ENCODE data around the gene CLTB. TPM values are rescaled to one million over a fixed set of nuclear protein-coding genes. Genes with fewer than 3 reads are reported as not detected.

CLTB gene
- total RNA-seq, 1 experiment from 2014 or later: 138 TPM

- no peak for DNase-seq (ENCODE audit: low read depth)
Measured at GRCh38 chr5:176355400-176356178, 60.8 kb downstream of the CLTB start.

GRCh38 chr5:176353533-176353932 is 62.8 kb downstream of the CLTB start:
- peak; percentile 95 for DNase-seq (ENCODE audit: low read depth)

- no peak for DNase-seq (ENCODE audit: low read depth)
Measured at GRCh38 chr5:176352116-176352878, 64.0 kb downstream of the CLTB start.

GRCh38 chr5:176350416-176350815 is 65.9 kb downstream of the CLTB start:
- DNase-seq (ENCODE audit: low read depth): no peak

GRCh38 chr5:176342766-176343458 is 73.4 kb downstream of the CLTB start:
- no peak for DNase-seq (ENCODE audit: low read depth)

Other genes with a start within 250 kb of the CLTB start
- 15.2 and 15.9 TPM in 2 replicates for gene SIMC1, start 178.1 kb downstream of the CLTB start, total RNA-seq (2014; rRNA removed)
- 110 and 118 TPM in 2 replicates for gene KIAA1191, start 54.8 kb downstream of the CLTB start, total RNA-seq (2014; rRNA removed)
- 9.3 and 12.6 TPM in 2 replicates for gene ARL10, start 51.1 kb downstream of the CLTB start, total RNA-seq (2014; rRNA removed)
- 21.7 and 28.1 TPM in 2 replicates for gene NOP16, start 27.9 kb downstream of the CLTB start, total RNA-seq (2014; rRNA removed)
- gene HIGD2A, start 27.8 kb downstream of the CLTB start, total RNA-seq (2014; rRNA removed): 85.1 and 102 TPM in 2 replicates
- 37.9 and 42.4 TPM in 2 replicates for gene FAF2, start 31.8 kb upstream of the CLTB start, total RNA-seq (2014; rRNA removed)
- 5.5 and 10.5 TPM in 2 replicates for gene RNF44, start 120.9 kb upstream of the CLTB start, total RNA-seq (2014; rRNA removed)
- gene CDHR2, start 132.8 kb upstream of the CLTB start, total RNA-seq (2014; rRNA removed): not detected in 2 replicates
- gene GPRIN1, start 193.6 kb upstream of the CLTB start, total RNA-seq (2014; rRNA removed): 11.7 and 16.2 TPM in 2 replicates
- gene SNCB, start 214.0 kb upstream of the CLTB start, total RNA-seq (2014; rRNA removed): 0.83 and 2.0 TPM in 2 replicates
- not detected in 2 replicates for gene EIF4E1B, start 214.1 kb upstream of the CLTB start, total RNA-seq (2014; rRNA removed)
- gene TSPAN17, start 230.9 kb upstream of the CLTB start, total RNA-seq (2014; rRNA removed): 49.7 and 50.8 TPM in 2 replicates